Central memory CD4-positive, alpha-beta T cell (primary cell): ENCODE results near the gene TEDC2.
A peak's percentile ranks its signal among the peaks of the same experiment; 100 is the strongest.
"Not testable (repeated sequence)": the region's sequence is repeated elsewhere in the genome, so short reads cannot be mapped to it uniquely, and the experiment has no call there.

Source experiments
- DNase-seq: peaks from one replicate; pipeline ENCODE4 v3.0.0; 2022
- total RNA-seq, 3 experiments: gene quantifications; one replicate each; lab custom pipeline; 2026; lab: John Stamatoyannopoulos, UW

TEDC2 gene
- 0.49 to 13.6 (median 0.96) reads per million in 3 experiments for total RNA-seq

GRCh38 chr16:2459647-2460390 is at the start of gene TEDC2:
TSS of gene TEDC2 (plus strand) at chr16:2460109. CDS start at chr16:2460145, 36 bp downstream.
- DNase-seq: peak; percentile 95

GRCh38 chr16:2415085-2415484 is 44.8 kb upstream of the TEDC2 start:
- DNase-seq: no peak

GRCh38 chr16:2420035-2420434 is 39.9 kb upstream of the TEDC2 start:
- DNase-seq: no peak

- DNase-seq: no peak
These were observed 37.6 kb upstream of the TEDC2 start for GRCh38 chr16:2422123-2422867.

GRCh38 chr16:2424061-2425007 is 35.6 kb upstream of the TEDC2 start:
- DNase-seq: no peak

GRCh38 chr16:2425008-2425518 is 34.8 kb upstream of the TEDC2 start:
- no peak for DNase-seq

- no peak for DNase-seq
These were observed 34.0 kb upstream of the TEDC2 start for GRCh38 chr16:2425825-2426430.

GRCh38 chr16:2426941-2427361 is 33.0 kb upstream of the TEDC2 start:
- no peak for DNase-seq

GRCh38 chr16:2427526-2427925 is 32.4 kb upstream of the TEDC2 start:
- no peak for DNase-seq

GRCh38 chr16:2428051-2428783 is 31.7 kb upstream of the TEDC2 start:
- DNase-seq: no peak

- no peak for DNase-seq
These were observed 31.2 kb upstream of the TEDC2 start for GRCh38 chr16:2428784-2429033.

- peak; percentile 89 for DNase-seq
These were observed 30.7 kb upstream of the TEDC2 start, which contains the start of gene CCNF for GRCh38 chr16:2429034-2429770. TSS of gene CCNF (plus strand) at chr16:2429447. CDS start at chr16:2429482, 35 bp downstream.

GRCh38 chr16:2429771-2430663 is 29.9 kb upstream of the TEDC2 start:
- DNase-seq: no peak

GRCh38 chr16:2432286-2432685 is 27.6 kb upstream of the TEDC2 start:
- no peak for DNase-seq

GRCh38 chr16:2432801-2433505 is 27.0 kb upstream of the TEDC2 start:
- DNase-seq: no peak

GRCh38 chr16:2435236-2435635 is 24.7 kb upstream of the TEDC2 start:
- DNase-seq: not testable (repeated sequence)

GRCh38 chr16:2436110-2436509 is 23.8 kb upstream of the TEDC2 start:
- DNase-seq: no peak

GRCh38 chr16:2437032-2437790 is 22.7 kb upstream of the TEDC2 start:
- no peak for DNase-seq
